Measurements from ENCODE around the gene BCL2A1. TPM values are rescaled to one million over a fixed set of nuclear protein-coding genes. Genes with fewer than 3 reads are reported as not detected.
"Not testable (repeated sequence)": the region's sequence is repeated elsewhere in the genome, so short reads cannot be mapped to it uniquely, and the experiment has no call there.

Gene BCL2A1
- total RNA-seq, 1 donor from 2014 or later, result 17.5 TPM

DNA sequence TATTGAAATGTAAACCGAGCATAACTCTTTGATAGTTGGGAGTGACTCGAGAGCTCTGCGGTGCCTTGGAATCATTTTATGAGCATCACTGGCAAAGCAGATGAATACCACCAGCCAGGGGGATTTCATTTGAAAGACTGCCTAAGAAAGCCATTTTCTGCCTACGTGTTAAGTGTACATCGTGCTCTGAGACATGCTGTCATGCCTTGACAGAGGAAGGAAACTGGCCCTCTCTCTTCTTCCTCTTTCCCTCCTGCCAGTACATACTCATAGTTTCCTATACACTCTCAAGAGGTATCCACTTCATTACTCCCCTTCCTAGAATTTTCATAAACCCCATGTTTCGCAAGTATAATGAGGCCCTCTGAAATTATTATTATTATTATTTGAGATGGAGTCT is 8.8 kb downstream of the BCL2A1 start:
- intact Hi-C loops (cut with micrococcal nuclease), result no loop called here

DNA sequence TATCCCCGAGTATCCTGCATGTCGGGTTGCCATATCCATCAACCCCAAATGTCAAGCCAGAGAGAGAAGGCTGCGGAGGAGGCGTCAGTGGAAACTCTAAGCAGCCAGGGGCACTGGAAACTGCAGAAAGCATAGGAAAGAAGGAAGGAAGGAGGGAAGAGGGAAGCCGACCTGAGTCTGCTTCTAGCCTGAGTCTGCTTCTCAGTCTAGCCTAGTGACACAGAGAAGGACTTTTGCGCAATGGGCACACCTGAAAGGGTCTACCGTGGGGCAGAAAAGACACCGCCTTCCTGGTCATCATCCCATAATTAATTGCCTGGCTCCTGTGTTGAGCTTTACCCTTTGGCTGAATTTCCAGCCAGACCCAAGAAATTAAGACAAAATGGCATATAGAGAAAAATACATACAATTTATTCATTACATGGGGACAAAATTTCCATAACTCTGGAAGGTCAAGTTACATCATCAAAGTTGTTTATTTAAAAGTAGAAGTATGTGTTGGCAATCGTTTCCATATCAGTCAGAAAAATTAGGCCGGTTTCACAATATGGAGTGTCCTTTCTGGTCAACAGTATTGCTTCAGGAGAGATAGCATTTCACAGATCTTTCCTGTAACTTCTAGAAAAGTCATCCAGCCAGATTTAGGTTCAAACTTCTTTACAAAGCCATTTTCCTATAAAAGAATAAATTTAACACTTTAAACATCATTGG is 10.3 kb downstream of the BCL2A1 start:
- intact Hi-C loops (cut with micrococcal nuclease), result no loop called here

DNA sequence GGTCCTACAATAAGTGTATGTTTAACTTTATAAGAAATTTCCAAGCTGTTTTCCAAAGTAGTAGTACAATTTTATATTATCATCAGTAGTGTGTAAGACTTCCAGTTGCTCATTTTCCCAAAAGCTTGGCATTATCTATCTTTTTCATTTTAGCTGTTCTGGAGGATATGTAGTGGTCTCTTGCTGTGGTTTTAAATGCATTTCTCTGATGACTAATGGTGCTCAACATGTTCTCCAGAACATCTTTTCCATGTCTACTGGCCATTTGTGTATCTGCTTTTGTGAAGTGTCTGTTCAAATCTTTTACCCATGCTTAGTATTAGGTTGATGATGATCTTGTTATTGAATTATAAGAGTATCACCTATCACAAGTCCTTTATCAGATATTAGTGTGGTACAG is 13.3 kb downstream of the BCL2A1 start:
- intact Hi-C loops (cut with micrococcal nuclease), result no loop called here

DNA sequence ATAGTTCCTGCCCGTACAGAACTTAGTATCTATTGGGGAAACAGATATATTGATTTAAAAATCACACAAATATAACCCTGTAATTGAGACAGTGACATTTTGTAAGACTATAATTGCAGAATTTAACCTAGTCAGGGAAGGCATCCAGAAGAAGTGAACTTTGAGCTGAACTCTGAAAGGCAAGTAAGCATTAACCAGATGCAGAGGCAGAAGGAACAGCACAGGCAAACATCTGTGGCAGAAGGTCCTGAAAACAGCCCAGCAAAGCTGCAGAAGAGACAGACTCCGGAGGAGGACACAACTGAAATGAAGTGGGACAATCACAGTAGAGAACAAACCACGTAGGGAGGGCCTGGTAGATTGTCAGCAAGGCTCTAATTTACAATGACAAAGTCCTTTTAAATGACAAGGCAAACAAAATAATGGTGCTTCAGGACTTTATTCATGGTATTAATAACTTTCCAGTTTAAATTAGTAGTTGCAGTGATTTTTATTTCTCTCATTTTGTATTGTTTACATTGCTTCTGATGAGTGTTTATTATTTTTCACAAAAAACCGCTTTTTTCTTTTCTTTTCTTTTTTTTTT is 14.5 kb downstream of the BCL2A1 start:
- intact Hi-C loops (cut with micrococcal nuclease), result no loop called here

DNA sequence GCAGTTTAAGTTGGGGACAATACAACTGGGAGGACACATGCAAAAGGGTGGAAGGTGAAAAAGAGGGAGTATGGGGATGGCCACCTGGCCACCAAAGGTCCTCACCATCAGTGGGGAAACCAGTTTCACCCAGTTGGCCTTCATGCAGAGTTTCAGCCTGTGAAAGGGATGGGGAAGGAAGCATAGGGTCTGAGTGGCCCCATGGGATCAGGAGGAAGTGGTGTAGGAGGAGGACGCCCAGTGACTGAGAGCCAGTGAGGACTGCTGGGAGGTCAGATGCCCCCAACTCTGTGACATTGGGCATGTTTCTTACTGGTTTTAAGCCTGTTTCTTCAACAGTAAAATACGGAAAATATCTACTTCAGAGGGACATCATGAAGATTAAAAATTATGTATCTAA is 16.3 kb downstream of the BCL2A1 start:
- intact Hi-C loops (cut with micrococcal nuclease), result no loop called here

DNA sequence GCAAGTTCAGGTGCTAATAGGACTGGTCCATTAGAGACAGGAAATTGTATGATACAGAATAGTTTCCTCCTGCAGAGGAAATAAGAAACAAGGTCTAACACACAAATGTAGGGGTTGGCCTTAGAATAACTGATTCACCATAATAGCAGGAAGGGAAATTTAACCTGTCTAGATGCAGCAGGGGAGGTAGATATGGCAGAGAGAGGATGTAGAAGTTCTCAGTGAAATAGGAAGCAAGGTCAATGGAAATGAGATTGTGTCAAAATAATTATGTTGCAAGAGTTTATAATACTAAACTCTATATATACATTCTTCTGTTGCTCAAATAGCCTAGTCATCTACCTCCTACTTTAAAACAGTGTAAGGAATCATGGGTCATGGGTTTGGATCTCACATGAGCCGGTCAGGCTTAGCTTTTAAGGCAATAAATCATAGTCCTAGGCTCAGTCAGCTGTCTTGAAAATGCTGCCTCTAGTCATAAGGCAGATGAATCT is 17.0 kb downstream of the BCL2A1 start:
- intact Hi-C loops (cut with micrococcal nuclease), result no loop called here

DNA sequence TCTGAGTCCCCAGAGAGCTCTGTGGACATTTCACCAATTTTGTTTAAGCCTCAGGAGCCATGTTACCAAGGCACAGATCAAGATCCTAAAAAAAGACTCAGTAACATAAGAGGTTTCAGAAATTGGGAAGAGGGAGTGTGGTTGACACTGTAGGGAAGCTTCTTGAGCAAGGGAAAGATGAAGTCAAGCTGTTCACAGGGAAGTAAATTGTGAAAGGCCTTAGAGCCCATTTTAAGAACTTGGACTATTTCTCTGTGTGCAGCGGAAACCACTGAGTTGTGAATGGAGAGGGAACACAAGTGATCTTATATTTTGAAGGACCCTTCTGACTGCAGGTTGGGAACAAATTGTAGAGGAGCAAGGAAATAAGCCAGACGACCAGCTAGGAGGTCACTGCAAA is 18.7 kb downstream of the BCL2A1 start:
- intact Hi-C loops (cut with micrococcal nuclease), result no loop called here

DNA sequence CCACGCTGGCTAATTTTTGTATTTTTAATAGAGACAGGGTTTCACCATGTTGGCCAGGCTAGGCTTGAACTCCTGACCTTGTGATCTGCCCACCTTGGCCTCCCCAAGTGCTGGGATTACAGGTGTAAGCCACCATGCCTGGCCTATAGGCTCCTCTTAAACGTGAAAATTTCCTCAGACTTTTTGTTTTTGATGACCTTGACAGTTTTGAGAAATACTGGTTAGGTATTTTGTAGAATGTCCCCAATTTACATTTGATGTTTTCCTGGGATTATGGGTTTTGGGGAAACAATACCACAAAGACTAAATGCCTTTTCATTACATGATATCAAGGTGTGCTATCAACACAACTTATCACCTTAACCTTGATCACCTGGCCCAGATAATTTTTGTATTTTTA is 20.7 kb downstream of the BCL2A1 start:
- intact Hi-C loops (cut with micrococcal nuclease), result no loop called here

DNA sequence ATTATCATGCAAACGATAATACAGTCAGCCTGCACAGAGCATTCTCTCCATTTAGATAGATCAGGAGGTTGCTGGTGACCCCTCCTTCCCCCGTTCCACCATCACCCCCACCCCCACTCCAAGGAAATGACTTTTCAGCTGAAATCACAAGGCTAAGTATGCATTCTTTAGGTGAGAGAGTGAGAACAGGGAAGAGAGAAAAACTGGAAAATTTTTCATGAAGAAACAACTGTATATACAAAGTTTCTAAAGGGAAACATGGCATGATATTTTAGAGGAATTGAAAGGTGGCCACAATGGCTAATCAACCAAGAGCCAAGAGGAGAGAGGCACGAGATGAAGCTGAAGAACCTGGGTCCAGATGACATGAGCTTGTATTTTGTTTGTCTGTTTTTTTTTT is 22.2 kb downstream of the BCL2A1 start:
- intact Hi-C loops (cut with micrococcal nuclease), result no loop called here

DNA sequence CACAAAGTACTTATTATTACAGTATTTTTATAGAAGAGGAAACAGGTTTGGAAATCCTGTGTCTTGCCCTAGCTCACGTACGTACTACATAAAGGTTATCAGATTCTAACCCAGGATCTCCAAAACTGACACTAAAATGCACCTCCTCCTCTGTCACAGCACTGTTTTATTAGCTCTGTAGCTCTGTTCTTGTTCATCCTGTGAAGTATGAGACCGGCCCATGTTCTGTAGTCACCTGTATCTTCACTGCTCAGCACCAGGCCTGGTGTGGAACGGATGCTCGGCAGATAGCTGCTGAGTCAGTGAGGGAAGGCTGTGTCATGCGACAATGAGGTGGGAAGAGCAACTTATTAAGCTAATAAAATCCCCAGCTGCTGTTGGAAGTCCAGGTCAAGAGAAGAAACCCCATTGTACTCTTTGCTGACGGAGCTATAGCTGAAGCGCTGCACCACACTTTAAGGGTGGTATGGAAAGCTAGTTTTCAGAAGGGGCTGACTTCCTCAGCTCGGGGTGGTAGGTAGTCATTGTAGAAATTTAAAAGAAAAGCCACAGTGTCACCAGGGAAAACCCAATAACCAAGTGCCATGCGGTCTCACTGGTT is 22.8 kb downstream of the BCL2A1 start:
- intact Hi-C loops (cut with micrococcal nuclease), result no loop called here

DNA sequence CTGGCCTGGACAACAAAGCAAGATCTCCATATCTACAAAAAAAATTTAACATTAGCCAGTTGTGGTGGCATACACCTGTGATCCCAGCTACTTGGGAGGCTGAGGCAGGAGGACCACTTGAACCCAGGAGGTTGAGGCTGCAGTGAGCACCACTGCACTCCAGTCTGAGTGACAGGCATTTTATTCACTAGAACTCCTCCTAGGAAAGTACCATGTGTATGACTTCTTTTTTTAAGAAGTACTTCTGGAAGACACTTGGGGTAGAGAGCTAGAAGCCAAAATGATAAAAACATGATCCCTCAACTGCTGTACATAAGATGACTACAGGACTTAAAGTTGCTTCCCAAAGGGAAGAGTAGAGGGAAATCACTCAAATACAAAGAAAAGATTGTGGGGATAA is 24.0 kb downstream of the BCL2A1 start:
- intact Hi-C loops (cut with micrococcal nuclease), result no loop called here

DNA sequence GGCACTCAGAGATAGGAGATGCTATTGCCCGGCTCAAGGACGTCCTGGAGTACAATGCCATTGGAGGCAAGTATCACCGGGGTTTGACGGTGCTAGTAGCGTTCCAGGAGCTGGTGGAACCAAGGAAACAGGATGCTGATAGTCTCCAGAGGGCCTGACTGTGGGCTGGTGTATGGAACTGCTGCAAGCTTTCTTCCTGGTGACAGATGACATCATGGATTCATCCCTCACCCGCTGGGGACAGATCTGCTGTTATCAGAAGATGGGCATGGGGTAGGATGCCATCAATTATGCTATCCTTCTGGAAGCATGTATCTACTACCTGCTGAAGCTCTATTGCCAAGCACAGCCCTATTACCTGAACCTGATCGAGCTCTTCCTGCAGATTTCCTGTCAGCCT is 26.4 kb downstream of the BCL2A1 start:
- intact Hi-C loops (cut with micrococcal nuclease), result no loop called here

DNA sequence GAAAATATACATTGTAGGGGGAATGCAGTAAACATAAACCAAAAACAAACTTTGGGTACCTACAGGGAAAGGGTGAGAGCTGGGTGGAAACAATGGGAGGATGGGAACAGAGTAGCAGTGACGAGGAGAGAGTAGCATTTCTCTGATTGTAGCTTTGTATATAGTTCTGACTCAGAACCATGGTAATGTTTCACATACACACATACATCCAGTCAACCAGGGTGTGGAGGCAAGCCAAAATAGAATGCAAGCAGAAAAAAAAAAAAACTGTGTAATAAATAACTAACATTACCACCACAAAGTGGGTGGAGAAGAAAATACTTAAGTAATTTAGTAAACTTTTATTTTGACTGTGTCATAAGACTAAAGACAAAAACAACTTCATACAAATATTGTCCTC is 27.2 kb downstream of the BCL2A1 start:
- intact Hi-C loops (cut with micrococcal nuclease), result no loop called here

DNA sequence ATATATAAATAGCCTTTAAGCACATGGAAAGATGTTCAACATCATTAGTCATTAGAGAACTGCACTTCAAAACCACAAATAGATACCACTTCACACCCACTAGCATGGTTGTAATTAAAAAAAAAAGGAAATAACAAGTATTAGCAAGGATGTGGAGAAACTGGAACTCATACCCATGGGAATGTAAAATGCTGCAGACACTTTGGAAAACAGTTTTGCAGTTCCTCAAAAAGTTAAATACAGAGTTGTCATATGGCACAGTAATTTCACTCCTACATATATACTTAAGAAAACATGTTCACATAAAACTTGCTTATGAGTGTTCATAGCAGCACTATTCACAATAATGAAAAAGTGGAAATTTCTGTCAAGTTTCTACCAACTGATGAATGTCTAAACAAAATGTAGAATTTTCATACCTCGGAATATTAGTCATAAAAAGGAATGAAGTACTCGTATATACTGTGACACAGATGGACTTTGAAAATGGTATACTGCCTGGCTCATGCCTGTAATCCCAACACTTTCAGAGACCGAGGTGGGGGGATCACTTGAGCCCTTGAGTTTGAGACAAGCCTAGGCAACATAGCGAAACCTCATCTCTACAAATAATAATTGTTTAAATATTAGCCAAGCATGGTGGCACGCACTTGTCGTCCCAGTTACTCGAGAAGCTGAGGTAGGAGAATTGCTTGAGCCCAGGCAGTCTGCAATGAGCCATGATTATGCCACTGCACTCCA is 28.1 kb downstream of the BCL2A1 start:
- intact Hi-C loops (cut with micrococcal nuclease), result no loop called here

DNA sequence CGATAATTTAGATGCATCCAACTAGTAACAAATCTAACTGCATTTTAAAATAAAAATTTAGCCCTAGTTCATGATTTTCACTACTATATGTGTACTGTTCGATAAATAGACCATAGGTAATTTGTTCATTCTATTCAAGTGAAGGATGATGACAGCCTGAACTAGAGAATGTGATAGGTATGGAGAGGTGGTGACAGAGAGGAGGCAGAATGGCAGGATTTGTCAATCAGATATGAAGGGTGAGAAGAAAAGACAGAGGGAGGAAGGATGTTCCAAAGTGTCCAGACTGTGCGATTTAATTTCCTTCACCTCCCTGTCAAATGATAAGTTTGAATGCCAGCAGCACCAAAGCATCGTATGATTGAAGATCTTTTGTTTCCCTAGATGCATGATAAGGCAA is 31.6 kb downstream of the BCL2A1 start:
- intact Hi-C loops (cut with micrococcal nuclease), result no loop called here

DNA sequence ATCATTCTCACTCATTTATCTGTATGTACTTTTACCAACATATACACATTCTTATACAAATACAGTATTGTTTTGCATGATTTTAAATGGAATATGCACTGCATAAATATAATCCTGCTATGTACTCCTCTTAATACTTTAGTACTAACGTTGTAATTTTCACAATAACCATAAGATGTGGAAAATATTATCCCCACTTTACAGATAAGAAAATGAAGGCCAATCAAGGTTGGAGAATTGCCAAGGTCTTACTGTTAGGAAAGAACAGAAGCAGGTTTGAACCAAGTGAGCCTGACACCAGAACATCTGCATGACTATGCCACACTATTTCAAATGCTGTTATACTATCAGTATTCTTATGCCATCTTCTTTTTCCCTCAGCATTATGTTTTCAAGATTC is 32.9 kb downstream of the BCL2A1 start:
- intact Hi-C loops (cut with micrococcal nuclease), result no loop called here

DNA sequence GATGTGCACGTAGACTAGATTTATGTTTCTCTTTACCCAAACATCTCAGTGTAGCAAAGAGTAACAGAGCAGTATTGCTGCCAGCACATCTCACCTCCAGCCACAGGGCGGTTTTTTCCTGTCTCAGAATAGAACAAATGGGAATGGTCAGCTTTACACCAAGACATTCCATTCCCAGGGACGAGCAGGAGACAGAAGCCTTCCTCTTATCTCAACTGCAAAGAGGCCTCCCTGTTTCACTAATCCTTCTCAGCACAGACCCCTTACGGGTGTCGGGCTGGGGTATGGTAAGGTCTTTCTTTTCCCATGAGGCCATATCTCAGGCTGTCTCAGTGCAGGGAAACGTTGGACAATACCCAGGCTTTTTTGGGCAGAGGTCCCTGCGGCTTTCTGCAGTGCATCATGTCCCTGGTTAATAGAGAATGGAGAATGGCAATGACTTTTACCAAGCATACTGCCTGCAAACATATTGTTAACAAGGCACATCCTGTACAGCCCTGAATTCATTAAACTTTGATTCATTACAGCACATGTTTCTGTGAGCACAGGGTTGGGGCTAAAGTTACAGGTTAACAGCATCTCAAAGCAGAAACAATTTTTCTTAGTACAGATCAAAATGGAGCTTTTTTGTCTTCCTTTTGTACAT is 35.3 kb downstream of the BCL2A1 start:
- intact Hi-C loops (cut with micrococcal nuclease), result not testable (repeated sequence)

DNA sequence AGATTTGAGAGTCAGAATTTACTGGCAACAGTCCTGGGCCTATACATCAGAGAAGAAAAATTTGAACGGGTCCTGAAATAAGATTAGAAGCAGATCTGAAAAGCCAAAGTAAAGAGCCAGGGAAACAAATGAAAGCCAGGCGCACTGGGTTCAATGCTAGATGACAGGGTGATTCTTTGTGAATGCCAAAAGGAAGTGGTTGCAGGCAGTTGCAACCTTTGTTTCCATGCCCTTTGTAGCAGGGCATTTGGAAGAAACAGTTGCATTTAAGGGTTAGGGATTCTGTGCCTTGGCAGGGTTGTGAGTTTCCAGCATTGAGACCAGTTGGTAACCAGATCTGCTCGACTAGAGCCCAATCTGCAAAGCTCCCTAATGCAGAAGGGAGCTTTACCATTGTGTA is 37.8 kb downstream of the BCL2A1 start:
- intact Hi-C loops (cut with micrococcal nuclease), result no loop called here

DNA sequence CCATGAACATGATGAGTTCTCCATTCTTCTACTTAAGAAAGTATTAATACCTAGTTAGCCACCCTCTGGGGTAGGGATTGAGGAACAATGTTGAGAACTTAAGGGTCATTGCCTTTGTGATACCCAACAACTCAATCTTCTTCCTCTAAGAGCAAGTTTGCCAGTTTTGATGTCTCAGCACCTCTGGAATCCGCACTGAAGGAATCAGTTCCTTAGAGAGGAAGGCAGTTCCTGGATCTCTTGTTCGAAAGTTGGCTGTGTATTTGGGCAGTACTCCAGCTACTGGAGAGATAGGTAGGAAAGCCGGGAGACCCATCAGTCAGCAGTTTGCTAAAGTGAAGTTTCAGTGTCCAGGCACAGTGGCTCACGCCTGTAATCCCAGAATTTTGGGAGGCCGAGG is 38.5 kb downstream of the BCL2A1 start:
- intact Hi-C loops (cut with micrococcal nuclease), result no loop called here

DNA sequence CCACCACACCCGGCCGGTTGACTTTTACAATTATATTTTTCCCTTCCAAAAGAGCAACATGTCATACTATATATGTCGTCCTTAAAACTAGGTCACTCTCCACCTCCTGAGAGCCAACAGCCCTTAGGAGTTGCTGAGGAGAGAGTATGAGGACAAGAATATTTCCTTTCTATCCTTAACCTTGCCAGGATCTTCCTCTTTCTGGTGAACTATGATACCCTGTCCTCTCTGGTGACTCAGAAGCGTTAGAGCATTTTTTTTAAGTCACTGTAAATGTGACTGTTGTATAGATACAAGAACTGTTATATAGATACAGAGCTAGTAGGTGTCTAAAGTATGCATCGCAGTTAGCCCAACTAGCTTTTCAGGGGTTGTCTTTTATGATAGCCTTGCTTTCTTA is 40.5 kb downstream of the BCL2A1 start:
- intact Hi-C loops (cut with micrococcal nuclease), result no loop called here

DNA sequence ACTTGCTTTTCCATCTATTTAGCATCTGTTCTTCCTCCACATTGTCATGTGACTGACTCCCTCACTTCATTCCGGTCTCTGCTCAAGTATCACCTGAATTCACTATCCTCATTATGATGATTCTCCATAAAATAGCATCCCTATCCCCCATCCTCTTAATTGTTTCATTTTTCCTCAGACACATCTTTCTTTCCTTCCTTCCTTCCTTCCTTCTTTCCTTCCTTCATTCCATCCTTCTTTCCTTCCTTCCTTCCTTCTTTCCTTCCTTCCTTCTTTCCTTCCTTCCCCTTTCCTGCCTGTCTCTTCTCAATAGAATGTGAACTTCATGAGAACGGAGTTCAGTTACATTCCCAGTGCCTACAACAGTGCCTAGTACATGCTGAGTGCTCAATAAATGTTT is 41.6 kb downstream of the BCL2A1 start:
- intact Hi-C loops (cut with micrococcal nuclease), result no loop called here

DNA sequence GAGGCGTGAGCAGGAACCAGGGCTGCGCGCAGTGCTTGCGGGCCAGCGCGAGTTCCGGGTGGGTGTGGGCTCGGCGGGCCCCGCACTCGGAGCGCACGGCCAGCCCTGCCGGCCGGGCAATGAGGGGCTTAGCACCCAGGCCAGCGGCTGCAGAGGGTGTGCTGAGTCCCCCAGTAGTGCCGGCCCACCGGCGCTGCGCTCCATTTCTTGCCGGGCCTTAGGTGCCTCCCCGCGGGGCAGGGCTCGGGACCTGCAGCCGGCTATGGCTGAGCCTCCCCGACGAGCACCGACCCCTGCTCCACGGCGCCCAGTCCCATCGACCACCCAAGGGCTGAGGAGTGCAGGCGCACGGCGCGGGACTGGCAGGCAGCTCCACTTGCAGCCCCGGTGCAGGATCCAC is 44.9 kb downstream of the BCL2A1 start:
- intact Hi-C loops (cut with micrococcal nuclease), result not testable (repeated sequence)

Data from T-helper 2 cell treated with Interferon-gamma antibody and Interleukin-4, amounts not matched to agents 100 ng/mL and 5 ng/mL, for 36 hours (primary cell).